T-helper 2 cell treated with Interferon-gamma antibody and Interleukin-4, amounts not matched to agents 100 ng/mL and 5 ng/mL, for 36 hours (primary cell): Measurements from ENCODE around the gene TMEM252. TPM values are rescaled to one million over a fixed set of nuclear protein-coding genes. Genes with fewer than 3 reads are reported as not detected.

Experiments used
- intact Hi-C: fragments of 100-400 bp; cut with micrococcal nuclease; formaldehyde crosslinking; loops from one replicate; pipeline ENCODE4 v1.15.1; 2023
- total RNA-seq: library from RNA; stranded (reverse); gene quantifications from 2 replicates; pipeline ENCODE4 v1.2.3, GENCODE V29; 2022

TMEM252 gene
- total RNA-seq, 1 donor from 2014 or later: not detected

DNA sequence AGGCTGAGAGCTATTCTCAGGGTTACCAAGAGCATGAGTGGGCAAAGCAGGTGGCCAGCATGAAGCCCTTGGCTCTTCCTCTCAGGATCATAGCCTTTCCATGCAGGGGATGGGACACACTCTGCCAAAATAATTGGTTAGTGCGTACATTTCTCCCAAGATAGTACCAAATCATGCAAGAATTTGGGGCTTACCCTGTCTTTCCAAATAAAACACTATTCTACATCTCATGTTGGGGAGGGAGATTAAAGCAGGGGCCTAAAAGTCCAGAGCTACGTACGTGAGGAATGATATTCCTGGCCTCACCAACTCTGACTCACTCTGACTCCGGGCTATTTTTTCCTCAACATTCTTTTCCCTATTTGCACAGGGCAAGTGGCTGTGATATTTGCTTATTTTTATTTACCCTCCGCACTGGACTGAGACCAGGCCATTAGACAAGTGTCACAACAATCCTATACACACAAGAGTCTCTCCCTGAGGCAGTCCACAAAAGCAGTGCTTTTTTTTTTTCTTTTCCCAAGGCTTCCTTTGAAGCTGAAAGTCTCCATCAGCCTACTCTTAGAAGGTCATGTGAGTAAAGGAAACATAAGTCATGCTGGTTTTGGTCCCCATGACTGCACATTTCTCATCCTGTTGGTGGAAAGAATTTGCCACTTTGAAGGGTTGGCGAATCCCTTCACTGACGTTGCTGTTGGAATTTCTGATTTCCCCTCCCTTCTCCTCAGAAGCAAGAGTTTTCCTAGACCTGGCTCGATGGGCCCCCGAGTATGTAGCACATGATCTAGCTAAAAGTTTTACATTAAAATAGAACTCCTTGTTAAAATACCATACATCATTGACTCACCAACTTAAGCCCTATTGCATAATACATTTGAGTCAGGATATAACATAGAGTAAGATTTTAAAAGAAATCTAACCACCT lies 40.0 kb downstream of the TMEM252 start:
- intact Hi-C loops: no loop called here

DNA sequence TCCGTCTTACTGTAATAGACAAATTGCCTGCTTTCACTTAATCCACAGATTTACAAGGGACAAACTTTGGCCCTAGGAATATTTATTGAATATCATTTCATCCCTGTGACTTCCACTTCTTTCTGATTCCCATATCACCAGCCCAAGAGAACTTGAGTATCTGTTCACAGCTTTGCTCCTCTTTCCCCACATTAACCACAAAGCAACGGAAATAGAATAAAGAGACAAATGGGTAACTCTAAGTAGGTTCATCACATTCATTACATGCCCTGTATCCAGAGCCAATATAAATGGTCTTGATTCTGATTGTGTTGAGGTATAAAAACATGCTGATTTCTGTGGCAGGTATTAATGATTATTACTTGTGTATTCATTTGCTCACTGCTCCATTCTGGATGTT lies 41.9 kb downstream of the TMEM252 start:
- intact Hi-C loops: no loop called here

DNA sequence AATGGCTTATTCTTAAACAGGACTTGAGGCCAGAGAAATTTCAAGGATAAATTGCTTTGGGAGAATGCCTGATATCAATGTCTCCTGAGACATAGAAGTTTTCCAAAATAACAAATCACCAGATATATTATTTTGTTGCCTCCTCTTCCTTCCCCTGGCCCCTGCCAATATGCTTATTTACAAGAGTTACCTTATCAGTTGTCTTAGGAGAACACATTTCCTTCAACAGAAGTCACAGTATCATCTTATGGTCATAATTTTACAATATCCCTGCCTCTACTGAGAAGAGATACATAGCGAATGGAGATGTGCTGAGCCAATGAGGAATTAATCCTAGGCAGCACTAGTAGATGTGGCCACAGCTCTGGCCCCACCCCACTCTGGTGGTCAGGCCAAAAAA lies 43.1 kb downstream of the TMEM252 start:
- intact Hi-C loops: no loop called here

DNA sequence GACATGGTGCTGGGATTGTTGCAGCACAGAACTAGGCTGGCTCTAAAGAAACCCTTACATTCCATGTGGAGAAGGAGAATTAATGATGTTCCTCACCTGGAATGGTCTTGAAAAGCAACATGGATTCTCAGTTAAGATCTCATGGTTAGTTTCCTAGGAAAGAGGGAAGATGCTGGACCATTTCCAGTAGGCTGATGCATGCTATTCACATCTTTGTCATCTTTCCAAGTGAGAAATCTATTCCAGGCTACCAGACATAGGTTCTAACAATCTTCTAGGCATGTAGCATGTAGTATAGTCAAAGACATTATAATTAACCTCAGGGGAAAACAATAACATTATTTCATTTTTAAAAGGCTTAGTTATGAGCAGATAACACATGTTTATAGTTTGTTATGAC lies 44.3 kb downstream of the TMEM252 start:
- intact Hi-C loops: no loop called here

DNA sequence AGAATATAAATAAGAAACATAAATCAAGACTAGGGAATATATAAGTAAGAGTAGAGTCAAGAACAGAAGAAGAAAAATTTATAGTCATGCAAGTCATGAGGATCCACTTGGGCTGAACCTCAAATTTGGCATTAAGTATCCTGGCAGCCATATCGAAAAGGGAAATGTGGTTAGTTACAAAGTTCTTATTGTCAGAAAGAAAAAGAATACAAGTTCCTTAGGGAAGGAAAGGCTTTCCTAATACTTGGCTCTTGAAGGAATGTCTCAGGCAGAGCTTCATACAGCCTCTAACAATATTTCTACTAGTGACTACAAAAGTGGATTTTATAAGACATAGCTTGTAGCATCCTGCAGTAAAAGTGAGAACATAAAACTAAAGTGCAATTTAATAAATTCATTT lies 45.4 kb downstream of the TMEM252 start:
- intact Hi-C loops: no loop called here

DNA sequence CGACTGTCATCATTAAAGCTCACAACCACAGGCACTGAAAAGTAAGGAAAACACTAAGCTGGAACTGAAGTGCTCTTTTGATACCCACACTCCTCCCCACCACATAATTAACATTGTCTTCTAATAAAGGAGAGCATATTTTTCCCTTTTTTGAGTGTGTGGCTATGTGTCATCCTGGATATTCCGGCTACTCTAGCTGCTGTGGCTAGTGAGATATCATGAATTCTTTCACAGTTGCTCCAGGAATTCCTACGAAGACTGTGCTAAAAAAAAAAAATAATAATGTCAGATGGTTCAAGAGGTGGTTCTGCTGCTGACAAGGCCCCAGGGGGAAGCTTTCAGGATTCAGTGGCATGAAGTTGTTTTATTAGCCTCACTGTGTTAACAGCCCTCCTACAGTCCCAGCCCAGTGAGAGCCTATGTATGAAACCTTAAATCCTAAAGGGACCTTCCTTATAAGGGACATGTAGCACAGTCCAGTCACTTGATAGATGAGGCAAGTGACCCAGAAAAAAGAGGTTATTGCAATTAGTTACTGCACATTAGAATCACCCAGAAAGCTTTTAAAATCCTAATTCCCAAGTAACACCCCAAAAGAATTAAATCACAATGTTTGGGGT lies 46.6 kb downstream of the TMEM252 start:
- intact Hi-C loops: no loop called here

DNA sequence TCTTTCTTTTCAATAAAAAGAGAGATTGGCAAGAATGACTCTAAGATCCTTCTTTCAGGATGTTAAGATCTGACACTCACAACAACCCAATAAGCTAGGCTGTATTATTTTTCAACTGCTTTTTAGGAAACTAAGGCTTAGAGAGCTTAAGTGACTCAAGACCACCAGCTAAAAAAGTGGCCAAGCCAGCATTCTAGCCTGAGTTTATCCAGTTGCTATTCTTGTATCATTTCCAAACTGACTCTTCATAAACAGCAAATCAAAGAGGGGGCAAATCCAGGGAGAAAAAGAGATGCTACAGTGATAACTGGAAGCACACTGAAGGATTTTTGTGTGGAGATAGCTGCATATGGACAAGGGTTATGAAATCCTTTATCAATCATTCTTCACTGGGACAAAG lies 47.1 kb downstream of the TMEM252 start:
- intact Hi-C loops: no loop called here

DNA sequence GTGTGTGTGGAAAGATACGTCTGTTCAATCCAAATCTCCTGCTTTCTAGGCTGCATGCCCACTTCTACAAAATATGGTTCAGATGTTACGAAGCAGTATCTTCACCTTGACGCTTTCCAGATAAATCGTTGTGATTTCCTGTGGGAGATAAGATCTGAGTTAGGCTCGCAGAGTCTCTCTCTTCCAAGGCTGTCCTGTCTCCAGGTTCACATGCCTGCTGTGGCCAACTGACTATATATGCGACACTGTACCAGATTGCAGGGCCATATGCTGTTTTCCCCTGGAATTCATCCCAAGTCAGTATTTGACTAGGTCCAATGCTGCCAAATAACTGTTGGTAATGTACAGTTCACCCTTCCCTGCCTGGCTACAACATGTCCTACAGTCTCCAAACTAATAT lies 47.9 kb downstream of the TMEM252 start:
- intact Hi-C loops: no loop called here

DNA sequence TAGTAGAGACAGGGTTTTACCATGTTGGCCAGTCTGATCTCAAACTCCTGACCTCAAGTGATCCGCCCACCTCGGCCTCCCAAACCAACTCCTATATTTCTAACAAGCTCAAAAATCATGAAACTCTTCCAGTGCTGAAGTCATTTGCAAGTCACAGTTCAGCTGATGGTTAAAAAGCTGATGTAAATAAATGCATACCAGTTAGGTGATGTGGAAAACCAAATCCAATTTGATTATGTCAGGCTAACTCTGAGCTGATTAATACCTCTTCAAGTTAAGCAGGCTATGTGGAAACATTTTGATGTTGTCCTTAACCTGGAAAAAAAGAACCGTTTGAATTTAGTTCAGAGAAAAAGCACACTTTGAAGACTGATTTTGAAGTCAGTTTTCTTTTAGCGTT lies 51.0 kb downstream of the TMEM252 start:
- intact Hi-C loops: no loop called here

DNA sequence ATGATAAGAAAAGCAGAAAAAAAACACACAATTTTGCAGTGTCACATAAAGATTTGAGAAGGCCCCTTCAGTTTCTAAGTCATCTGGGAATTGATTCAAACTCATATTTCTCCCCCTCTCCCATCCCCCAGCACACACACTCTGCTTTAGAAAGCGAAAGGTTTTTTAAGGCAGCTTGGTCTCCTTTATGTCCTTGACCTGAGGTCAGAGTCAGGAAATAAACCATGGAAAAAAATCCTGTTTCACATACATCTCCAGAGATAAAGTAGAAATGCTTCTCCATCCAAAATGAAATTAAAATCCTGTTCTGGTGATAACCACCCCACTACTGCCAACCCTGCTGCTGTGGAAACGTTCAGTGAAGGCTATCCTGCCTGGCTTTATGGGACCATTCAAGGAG lies 52.6 kb downstream of the TMEM252 start:
- intact Hi-C loops: no loop called here

Other genes with a start within 250 kb of the TMEM252 start
- gene FOXD4L3, start 238.0 kb downstream of the TMEM252 start, total RNA-seq: 0.16 TPM in 1 of 2 replicates, not detected in the other
- gene PGM5, start 184.3 kb downstream of the TMEM252 start, total RNA-seq: not detected in 2 replicates
- gene PIP5K1B, start 164.4 kb upstream of the TMEM252 start, total RNA-seq: 6.4 and 7.0 TPM in 2 replicates